Measurements from ENCODE around the gene TTC33. TPM values are rescaled to one million over a fixed set of nuclear protein-coding genes. Genes with fewer than 3 reads are reported as not detected.

Gene TTC33
- total RNA-seq, 1 donor: 13.7 TPM

DNA sequence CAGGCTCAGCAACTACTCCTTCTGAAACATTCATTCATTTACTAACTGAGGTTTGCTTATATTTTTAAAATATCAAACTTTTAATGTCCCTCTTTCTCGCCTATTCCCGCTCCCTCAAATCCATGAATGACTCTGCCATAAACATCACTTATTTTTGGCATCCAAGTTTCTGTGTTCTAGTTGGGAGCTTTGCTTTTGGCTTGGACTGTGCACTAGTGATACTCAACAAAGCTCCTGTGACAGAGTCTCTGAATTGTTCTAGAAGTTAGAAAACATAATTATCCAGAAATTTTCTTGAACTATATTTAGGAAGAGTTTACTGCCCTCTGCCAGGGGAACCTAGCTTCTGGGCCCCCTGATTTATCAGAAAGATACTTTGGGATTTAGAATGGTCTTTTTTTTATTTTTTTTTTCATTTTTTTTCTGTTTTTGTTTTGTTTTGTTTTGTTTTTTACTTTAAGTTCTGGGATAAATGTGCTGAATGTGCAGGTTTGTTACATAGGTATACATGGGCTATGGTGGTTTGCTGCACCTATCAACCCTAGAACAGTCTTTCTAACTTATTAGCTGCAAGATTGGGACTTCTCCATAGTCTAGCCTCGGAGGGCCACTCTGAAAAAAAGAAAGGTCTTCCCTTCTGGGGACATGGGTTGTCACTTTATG, 140.7 kb downstream of the TTC33 start:
- H3K4me3 ChIP-seq (ENCODE audit: low read depth, low read length): no peak overlapping the region
- TF ChIP-seq, protein P1, sequence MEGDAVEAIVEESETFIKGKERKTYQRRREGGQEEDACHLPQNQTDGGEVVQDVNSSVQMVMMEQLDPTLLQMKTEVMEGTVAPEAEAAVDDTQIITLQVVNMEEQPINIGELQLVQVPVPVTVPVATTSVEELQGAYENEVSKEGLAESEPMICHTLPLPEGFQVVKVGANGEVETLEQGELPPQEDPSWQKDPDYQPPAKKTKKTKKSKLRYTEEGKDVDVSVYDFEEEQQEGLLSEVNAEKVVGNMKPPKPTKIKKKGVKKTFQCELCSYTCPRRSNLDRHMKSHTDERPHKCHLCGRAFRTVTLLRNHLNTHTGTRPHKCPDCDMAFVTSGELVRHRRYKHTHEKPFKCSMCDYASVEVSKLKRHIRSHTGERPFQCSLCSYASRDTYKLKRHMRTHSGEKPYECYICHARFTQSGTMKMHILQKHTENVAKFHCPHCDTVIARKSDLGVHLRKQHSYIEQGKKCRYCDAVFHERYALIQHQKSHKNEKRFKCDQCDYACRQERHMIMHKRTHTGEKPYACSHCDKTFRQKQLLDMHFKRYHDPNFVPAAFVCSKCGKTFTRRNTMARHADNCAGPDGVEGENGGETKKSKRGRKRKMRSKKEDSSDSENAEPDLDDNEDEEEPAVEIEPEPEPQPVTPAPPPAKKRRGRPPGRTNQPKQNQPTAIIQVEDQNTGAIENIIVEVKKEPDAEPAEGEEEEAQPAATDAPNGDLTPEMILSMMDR (IDR thresholded peaks at IDR 0.05; ENCODE audit: insufficient read depth, low read length): no peak
- DNase-seq (ENCODE audit: low read depth): no peak

DNA sequence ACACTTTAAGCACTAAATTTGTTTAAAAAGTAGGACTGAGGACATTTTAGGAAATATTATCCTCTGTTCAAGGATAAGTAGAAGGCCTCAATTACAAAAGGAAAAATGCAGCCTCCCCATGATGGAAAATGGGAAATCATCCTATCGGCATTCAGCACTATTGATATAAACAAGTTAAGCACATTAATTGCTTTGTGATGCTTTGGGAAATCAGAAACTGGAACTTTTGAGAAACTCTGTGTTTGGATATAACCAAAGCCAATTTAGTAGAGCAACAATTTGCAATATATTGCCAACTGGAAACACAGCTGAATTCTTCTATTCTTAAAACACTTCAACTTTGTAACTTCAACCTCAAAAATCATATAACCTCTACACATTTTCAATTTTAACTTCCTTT, 141.3 kb downstream of the TTC33 start:
- TF ChIP-seq, protein P1 (IDR thresholded peaks at IDR 0.05; ENCODE audit: insufficient read depth, low read length): no peak
- no peak overlapping the region for H3K4me3 ChIP-seq (ENCODE audit: low read depth, low read length)
- DNase-seq (ENCODE audit: low read depth): no peak

DNA sequence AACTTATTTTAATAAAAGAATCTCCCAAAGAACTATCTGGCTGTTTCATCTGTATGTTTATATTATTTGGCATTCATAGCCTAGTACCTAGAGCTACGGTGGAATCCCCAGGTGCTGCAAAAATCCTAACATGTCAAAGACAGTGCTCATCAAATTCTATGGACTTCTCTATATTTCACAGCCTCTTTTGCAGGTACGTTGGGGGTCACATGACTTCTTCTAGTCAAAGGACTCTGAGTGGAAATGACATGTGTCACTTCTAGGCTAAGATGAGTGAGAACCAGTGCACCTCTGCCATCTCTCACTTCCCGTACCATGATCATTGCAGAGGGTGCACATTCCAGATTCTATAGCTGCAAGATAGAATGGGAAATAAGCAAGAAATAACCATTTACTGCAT, 148.6 kb downstream of the TTC33 start:
- no peak overlapping the region for H3K4me3 ChIP-seq (ENCODE audit: low read depth, low read length)
- TF ChIP-seq, protein P1 (IDR thresholded peaks at IDR 0.05; ENCODE audit: insufficient read depth, low read length): no peak
- no peak for DNase-seq (ENCODE audit: low read depth)

DNA sequence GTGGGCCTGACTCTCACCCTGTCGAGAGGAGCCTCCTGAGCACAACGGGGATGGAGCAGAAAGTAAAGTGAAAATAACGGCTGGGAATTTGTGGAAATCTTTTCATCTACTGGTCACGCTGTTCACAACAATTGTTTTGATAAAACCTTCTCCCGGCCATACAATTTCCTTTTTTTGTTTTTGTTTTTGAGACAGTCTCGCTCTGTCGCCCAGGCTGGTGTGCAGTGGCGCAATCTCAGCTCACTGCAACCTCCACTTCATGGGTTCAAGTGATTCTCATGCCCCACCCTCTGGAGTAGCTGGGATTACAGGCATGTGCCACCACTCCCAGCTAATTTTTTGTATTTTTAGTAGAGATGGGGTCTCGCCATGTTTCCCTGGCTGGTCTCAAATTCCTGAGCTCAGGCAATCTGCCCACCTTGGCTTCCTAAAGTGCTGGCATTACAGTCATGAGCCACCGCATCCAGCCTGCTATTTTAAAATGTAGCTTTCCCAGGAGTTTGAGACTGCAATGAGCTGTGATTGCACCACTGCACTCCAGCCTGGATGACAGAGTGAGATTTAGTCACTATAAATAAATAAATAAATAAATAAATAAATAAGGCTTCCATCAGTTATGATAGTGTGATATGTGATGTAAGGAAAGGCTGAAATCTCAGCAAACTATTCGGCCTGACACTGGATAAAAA, 149.5 kb downstream of the TTC33 start:
- no peak overlapping the region for H3K4me3 ChIP-seq (ENCODE audit: low read depth, low read length)
- TF ChIP-seq, protein P1 (IDR thresholded peaks at IDR 0.05; ENCODE audit: insufficient read depth, low read length): no peak
- DNase-seq (ENCODE audit: low read depth): no peak

DNA sequence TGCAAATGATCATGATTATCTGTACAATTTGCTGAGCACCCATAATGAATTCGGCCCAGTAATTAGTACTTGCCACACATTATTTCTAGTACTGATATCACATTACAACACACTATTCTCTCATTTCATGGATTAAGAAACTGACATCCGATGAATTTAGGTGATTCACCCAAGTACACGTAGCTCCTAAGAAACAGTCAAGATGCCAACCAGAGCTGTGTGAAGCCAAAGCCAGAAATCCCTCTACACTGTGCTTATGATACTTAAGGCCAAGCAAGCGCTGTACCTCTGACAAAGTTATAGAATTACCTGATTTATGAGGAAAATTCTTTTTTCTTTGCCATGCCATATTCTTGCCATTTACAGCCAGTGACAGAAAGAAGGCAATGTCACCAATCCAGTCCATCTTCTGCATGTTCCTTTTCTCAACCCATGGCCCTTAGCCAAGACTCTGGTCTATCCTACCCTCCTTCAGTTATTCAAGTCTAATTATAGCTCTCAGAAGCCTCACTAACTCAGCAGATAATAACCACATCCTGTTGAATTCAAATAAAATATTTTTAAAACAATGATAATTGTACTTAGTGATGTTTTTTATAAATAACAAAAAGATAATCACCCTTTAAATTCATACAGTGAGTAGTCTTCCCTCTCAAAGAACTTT, 150.3 kb downstream of the TTC33 start:
- TF ChIP-seq, protein P1 (IDR thresholded peaks at IDR 0.05; ENCODE audit: insufficient read depth, low read length): no peak
- DNase-seq (ENCODE audit: low read depth): no peak
- H3K4me3 ChIP-seq (ENCODE audit: low read depth, low read length): no peak overlapping the region

DNA sequence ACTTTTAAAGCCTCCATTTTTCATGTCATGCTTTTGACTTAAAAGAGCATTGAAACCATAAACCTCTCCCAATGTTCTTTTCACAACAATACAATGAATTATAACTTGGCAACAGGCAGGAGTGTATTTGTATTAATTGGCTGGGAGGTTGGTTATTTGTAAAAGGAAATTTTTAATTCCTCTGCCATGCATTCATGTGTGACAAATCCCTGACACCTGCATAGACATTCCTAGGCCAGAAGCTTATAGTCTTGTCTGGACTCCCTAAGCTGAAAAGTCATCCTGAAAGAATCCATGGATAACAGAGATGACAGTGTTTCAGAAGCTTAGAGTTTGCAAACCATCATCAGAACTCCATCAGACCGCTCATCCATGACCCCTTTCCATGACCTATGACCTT, 152.4 kb downstream of the TTC33 start:
- no peak overlapping the region for H3K4me3 ChIP-seq (ENCODE audit: low read depth, low read length)
- TF ChIP-seq, protein P1 (IDR thresholded peaks at IDR 0.05; ENCODE audit: insufficient read depth, low read length): no peak
- no peak for DNase-seq (ENCODE audit: low read depth)
